ENCODE results near the gene B9D1. TPM values are rescaled to one million over a fixed set of nuclear protein-coding genes. Genes with fewer than 3 reads are reported as not detected.
A peak's percentile ranks its signal among the peaks of the same experiment; 100 is the strongest.

The B9D1 gene, protein sequence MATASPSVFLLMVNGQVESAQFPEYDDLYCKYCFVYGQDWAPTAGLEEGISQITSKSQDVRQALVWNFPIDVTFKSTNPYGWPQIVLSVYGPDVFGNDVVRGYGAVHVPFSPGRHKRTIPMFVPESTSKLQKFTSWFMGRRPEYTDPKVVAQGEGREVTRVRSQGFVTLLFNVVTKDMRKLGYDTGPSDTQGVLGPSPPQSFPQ
- 20.0 TPM for total RNA-seq (2021; ENCODE audit: unreplicated experiment)
- 22.5 and 31.2 TPM in 2 replicates for polyA plus RNA-seq (2012)
- Bru-seq, nascent RNA = percentile 68 among the genes with signal in this experiment
- percentile 46 among the genes with signal in this experiment for BruChase-seq, experiment 1, labeled RNA remaining after a 6-hour chase
- BruChase-seq, experiment 2, labeled RNA remaining after a 2-hour chase = percentile 54 among the genes with signal in this experiment
- long read RNA-seq, transcript B9D1-201 (7 exons, 908 nt) = major isoform, 5 of 20 reads
- long read RNA-seq, partial matches to known transcripts = 5 of 20 reads
- long read RNA-seq, other reads (novel, unspliced or antisense) = 7 of 20 reads

DNA sequence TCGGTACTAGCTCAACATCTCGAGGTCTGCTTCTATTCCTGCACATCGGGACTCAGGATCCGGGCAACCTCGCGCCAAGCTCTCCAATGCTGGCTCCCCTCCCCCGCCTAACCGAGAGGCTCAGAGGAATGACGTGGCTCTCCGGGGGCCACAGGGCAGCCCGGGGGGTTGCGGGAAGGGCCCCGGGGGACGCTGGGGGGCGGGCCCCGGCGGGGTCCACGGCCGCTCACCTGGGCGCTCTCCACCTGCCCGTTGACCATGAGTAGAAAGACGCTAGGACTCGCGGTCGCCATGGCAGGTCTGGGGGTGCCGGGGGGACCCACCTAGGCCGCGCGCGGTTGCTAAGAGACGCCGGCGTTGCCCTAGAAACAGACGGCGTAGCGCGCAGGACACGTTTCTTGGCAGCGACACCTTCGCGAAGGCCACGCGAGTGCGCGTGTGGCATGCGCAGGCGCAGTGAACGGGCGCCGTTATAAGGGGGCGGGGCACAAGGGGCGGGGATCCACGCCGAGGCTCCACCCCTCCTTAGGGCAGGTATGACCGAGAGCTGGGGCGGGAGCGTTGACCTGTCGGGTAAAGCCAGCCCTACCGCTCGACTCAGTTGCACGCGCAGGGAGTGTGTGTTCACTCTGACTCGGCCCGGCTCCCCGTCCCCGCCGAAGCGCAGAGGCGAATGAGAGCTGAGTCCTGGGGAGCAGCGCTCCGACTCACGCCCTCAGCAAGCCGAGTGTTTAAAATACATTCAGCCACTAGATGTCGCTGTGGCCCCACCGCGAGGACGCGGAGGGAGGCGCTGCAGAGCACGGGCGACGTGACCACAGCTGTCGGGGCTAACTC is at the start of gene B9D1:
TSS of gene B9D1 (minus strand) at position 447 of the 837 bp plus-strand sequence. CDS start at position 293, 154 bp downstream.
- no TSS peak for BruUV-seq (replicated peaks)
- peak within 1 kb of the TSS; percentile 76 for H3K27ac ChIP-seq (ENCODE audit: low read depth, low read length)
- H3K36me3 ChIP-seq (ENCODE audit: control insufficient read depth in 1 of 2, insufficient read depth in 2 of 2, low read length in 2 of 2) = peaks cover 6 to 7% of the 10 kb centered on the region in 2 experiments; a peak in 1 of 4 replicates
- ATAC-seq (peak; percentile 86), DNase-seq (ENCODE audit: low read depth, low spot score) (peak; percentile 87)
- peak within 1 kb of the TSS; percentile 80 to 91 for H3K4me3 ChIP-seq (replicated peaks in 1 of 2; ENCODE audit: low read depth in 1 of 2, low read length in 2 of 2)
- H3K9me2 ChIP-seq (ENCODE audit: insufficient read depth) = no peaks in the 10 kb centered on the region
- H4K20me1 ChIP-seq (ENCODE audit: insufficient read depth) = no peaks in the 10 kb centered on the region
- RAD21 ChIA-PET (ENCODE audit: low non-redundant PET in 1 of 2, low total read pairs in 2 of 2, uncharacterized antibody in 2 of 2, unreplicated experiment in 2 of 2) = interaction anchor here (1.0 to 2.3 kb wide), 6 partner anchors 15 to 404 kb away, joined by 3 to 12 read pairs (median 8); partner anchors contain the start of gene MAPK7 (in 2 of the 2)
- no peaks in the 10 kb centered on the region for H3K9me3 ChIP-seq (ENCODE audit: control insufficient read depth in 1 of 2, insufficient read depth in 1 of 2, low read depth in 1 of 2, low read length in 2 of 2)
- no peaks in the 10 kb centered on the region for H3K27me3 ChIP-seq (ENCODE audit: insufficient read depth, low read length)
- H2AFZ ChIP-seq (ENCODE audit: low read depth, low read length, poor library complexity, severe bottlenecking) = peak within 1 kb of the TSS; percentile 15
- H3K4me2 ChIP-seq (ENCODE audit: low read length) = peak within 1 kb of the TSS; percentile 86
- CTCF ChIA-PET = interaction anchor here (0.8 to 5.1 kb wide), 27 partner anchors 8 to 755 kb away, joined by 3 to 69 read pairs (median 3); partner anchors contain the start of genes ALDH3A2 and MAPK7
- intact Hi-C loops (cut with micrococcal nuclease) = loop anchor here (1.0 to 5.0 kb wide), 4 partner anchors 85 to 404 kb away; no protein-coding TSS in a partner anchor
- POLR2A ChIA-PET = interaction anchor here (0.8 to 1.9 kb wide), 5 partner anchors 9 to 285 kb away, joined by 3 to 13 read pairs (median 3); partner anchors contain the start of gene MAPK7
- H3K4me1 ChIP-seq (ENCODE audit: control insufficient read depth in 1 of 2, insufficient read depth in 2 of 2, low read length in 2 of 2) = peaks cover 9 to 28% of the 10 kb centered on the region in 2 experiments
- H3K9ac ChIP-seq (ENCODE audit: low read length) = peak within 1 kb of the TSS; percentile 85
- H3K79me2 ChIP-seq (ENCODE audit: insufficient read depth, low read length) = 0 out of 2 replicates have a peak, but pooled peaks cover 12% of the 10 kb centered on the region
- TF ChIP-seq TCF7L2 (IDR thresholded peaks at IDR 0.05; ENCODE audit: borderline replicate concordance, extremely low read depth, insufficient read depth, insufficient read length) (no peak), JUND (IDR thresholded peaks at IDR 0.05) (no peak), MAX (IDR thresholded peaks at IDR 0.05) (peak; percentile 88), ZNF274 (IDR thresholded peaks at IDR 0.05; ENCODE audit: low read depth, low read length) (no peak), ELF1 (IDR thresholded peaks at IDR 0.05; ENCODE audit: borderline replicate concordance, low read depth) (no peak), RAD21 (IDR thresholded peaks at IDR 0.05; ENCODE audit: low read depth) (peak; percentile 100), EZH2phosphoT487 (IDR thresholded peaks at IDR 0.05; ENCODE audit: borderline replicate concordance) (no peak), CEBPB (IDR thresholded peaks at IDR 0.05; ENCODE audit: low read depth) (no peak), EGR1 (IDR thresholded peaks at IDR 0.05; ENCODE audit: low read depth) (peak; percentile 40; the same call in 1 of the 2 replicates), POLR2AphosphoS5 (IDR thresholded peaks at IDR 0.05; ENCODE audit: low read depth, low read length) (peak; percentile 64), CTCF (IDR thresholded peaks at IDR 0.05 in 2 of 3, conservative IDR thresholded peaks at IDR 0.05 in 1 of 3; ENCODE audit: borderline replicate concordance in 1 of 3, insufficient read depth in 1 of 3, low read depth in 2 of 3, low read length in 2 of 3) (peak; percentile 73 to 99 (median 92)), CBX3 (IDR thresholded peaks at IDR 0.05; ENCODE audit: low read depth) (no peak), SP1 (IDR thresholded peaks at IDR 0.05; ENCODE audit: low read depth) (peak; percentile 46; the same call in 1 of the 2 replicates)
- TF ChIP-seq, protein P1, sequence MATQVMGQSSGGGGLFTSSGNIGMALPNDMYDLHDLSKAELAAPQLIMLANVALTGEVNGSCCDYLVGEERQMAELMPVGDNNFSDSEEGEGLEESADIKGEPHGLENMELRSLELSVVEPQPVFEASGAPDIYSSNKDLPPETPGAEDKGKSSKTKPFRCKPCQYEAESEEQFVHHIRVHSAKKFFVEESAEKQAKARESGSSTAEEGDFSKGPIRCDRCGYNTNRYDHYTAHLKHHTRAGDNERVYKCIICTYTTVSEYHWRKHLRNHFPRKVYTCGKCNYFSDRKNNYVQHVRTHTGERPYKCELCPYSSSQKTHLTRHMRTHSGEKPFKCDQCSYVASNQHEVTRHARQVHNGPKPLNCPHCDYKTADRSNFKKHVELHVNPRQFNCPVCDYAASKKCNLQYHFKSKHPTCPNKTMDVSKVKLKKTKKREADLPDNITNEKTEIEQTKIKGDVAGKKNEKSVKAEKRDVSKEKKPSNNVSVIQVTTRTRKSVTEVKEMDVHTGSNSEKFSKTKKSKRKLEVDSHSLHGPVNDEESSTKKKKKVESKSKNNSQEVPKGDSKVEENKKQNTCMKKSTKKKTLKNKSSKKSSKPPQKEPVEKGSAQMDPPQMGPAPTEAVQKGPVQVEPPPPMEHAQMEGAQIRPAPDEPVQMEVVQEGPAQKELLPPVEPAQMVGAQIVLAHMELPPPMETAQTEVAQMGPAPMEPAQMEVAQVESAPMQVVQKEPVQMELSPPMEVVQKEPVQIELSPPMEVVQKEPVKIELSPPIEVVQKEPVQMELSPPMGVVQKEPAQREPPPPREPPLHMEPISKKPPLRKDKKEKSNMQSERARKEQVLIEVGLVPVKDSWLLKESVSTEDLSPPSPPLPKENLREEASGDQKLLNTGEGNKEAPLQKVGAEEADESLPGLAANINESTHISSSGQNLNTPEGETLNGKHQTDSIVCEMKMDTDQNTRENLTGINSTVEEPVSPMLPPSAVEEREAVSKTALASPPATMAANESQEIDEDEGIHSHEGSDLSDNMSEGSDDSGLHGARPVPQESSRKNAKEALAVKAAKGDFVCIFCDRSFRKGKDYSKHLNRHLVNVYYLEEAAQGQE (IDR thresholded peaks at IDR 0.05; ENCODE audit: low read depth) = no peak

All from HCT116 (cell line).